HCT116 (cell line): Measurements from ENCODE around the gene ORM1. TPM values are rescaled to one million over a fixed set of nuclear protein-coding genes. Genes with fewer than 3 reads are reported as not detected.

Experiments
- ATAC-seq: fragments of 200-7000 bp; cut with Tn5 transposase; 2 replicates; pipeline ENCODE4 v1.9.1; 2020; ENCODE audit warnings: mild to moderate bottlenecking, moderate library complexity
- BruUV-seq: library from RNA; stranded (reverse); fragments of 400-500 nt; replicated peaks from 2 replicates; lab custom pipeline; 2021; lab: Mats Ljungman, UMichigan
- CTCF ChIA-PET: fragments of 300-600 bp; sonication (Branson Sonifier 250); formaldehyde crosslinking; loops from one replicate; lab custom pipeline; 2021; ENCODE audit warnings: antibody characterized with exemption; lab: Charles Lee
- POLR2A ChIA-PET: fragments of 300-600, 350-600 bp; sonication (Branson Sonifier 250); formaldehyde crosslinking; loops from one replicate; lab custom pipeline; 2021; ENCODE audit warnings: antibody characterized with exemption; lab: Charles Lee
- RAD21 ChIA-PET, 2 experiments: fragments of 300-600 bp; sonication (Branson Sonifier 250); formaldehyde crosslinking; loops; one replicate each; lab custom pipeline; 2023; ENCODE audit warnings: low total read pairs in 2 of 2; ENCODE audit not compliant: uncharacterized antibody in 2 of 2, unreplicated experiment in 2 of 2, low non-redundant PET in 1 of 2; lab: Charles Lee
- DNase-seq: peaks from one replicate; pipeline ENCODE4 v3.0.0-alpha.2; 2010; ENCODE audit warnings: low read depth, low spot score
- H2AFZ ChIP-seq: fragments of 200-600 bp; shearing (Covaris generic), sonication (generic); 2 replicates; pipeline ENCODE4 v1.6.1; 2017; ENCODE audit warnings: low read depth, mixed run types, mixed read lengths, antibody characterized with exemption, low read length; ENCODE audit not compliant: poor library complexity, severe bottlenecking
- H3K27ac ChIP-seq: 2 replicates; pipeline ENCODE4 v1.5.1; 2012; ENCODE audit warnings: low read depth, low read length
- H3K27me3 ChIP-seq: fragments of 200-600 bp; sonication (generic); 2 replicates; pipeline ENCODE4 v1.6.1; 2016; ENCODE audit warnings: mixed run types, low read length, mixed read lengths; ENCODE audit not compliant: insufficient read depth
- H3K36me3 ChIP-seq, 2 experiments: fragments of 200-500 bp in 1 of 2; fragments of 200-600 bp in 1 of 2; sonication (Bioruptor generic) in 1 of 2; sonication (generic) in 1 of 2; 2 replicates each; pipeline versions ENCODE4 v1.5.1 to v1.6.1; 2014 to 2016; ENCODE audit warnings: low read length in 2 of 2, inconsistent platforms in 1 of 2, mixed read lengths in 1 of 2, mixed run types in 1 of 2; ENCODE audit not compliant: insufficient read depth in 2 of 2, control insufficient read depth in 1 of 2
- H3K4me1 ChIP-seq, 2 experiments: fragments of 200-600 bp in 1 of 2; sonication (generic) in 1 of 2; 2 replicates each; pipeline versions ENCODE4 v1.5.1 to v1.6.1; 2012 to 2017; ENCODE audit warnings: low read length in 2 of 2, inconsistent platforms in 1 of 2, mild to moderate bottlenecking in 1 of 2, mixed read lengths in 1 of 2, mixed run types in 1 of 2, moderate library complexity in 1 of 2; ENCODE audit not compliant: insufficient read depth in 2 of 2, control insufficient read depth in 1 of 2
- H3K4me2 ChIP-seq: fragments of 200-600 bp; sonication (generic); 2 replicates; pipeline ENCODE4 v1.6.1; 2017; ENCODE audit warnings: mixed run types, low read length, mixed read lengths
- H3K4me3 ChIP-seq, 2 experiments: fragments of 200-600 bp in 1 of 2; sonication (generic) in 1 of 2; replicated peaks in 1 of 2; 2 replicates each; pipeline ENCODE4 v1.5.1; 2011 to 2016; ENCODE audit warnings: low read length in 2 of 2, control low read depth in 1 of 2, low read depth in 1 of 2, mild to moderate bottlenecking in 1 of 2, mixed read lengths in 1 of 2, mixed run types in 1 of 2
- H3K79me2 ChIP-seq: fragments of 200-600 bp; sonication (generic); 2 replicates; pipeline ENCODE4 v1.6.1; 2017; ENCODE audit warnings: mild to moderate bottlenecking, mixed run types, low read length, moderate library complexity, mixed read lengths; ENCODE audit not compliant: insufficient read depth
- H3K9ac ChIP-seq: fragments of 200-600 bp; sonication (generic); 2 replicates; pipeline ENCODE4 v1.6.1; 2016; ENCODE audit warnings: low read length, mixed read lengths
- H3K9me2 ChIP-seq: fragments of 200-600 bp; sonication (generic), shearing (Covaris generic); 2 replicates; pipeline ENCODE4 v1.6.1; 2017; ENCODE audit warnings: mixed run types, mild to moderate bottlenecking, moderate library complexity; ENCODE audit not compliant: insufficient read depth
- H3K9me3 ChIP-seq, 2 experiments: fragments of 200-500 bp in 1 of 2; fragments of 200-600 bp in 1 of 2; sonication (Bioruptor generic) in 1 of 2; sonication (generic) in 1 of 2; 2 replicates each; pipeline ENCODE4 v1.6.1; 2014 to 2017; ENCODE audit warnings: low read length in 2 of 2, mixed read lengths in 2 of 2, inconsistent platforms in 1 of 2, low read depth in 1 of 2, mild to moderate bottlenecking in 1 of 2, mixed run types in 1 of 2, moderate library complexity in 1 of 2; ENCODE audit not compliant: control insufficient read depth in 1 of 2, insufficient read depth in 1 of 2
- H4K20me1 ChIP-seq: fragments of 200-600 bp; sonication (generic), shearing (Covaris generic); 2 replicates; pipeline ENCODE4 v1.6.1; 2017; ENCODE audit warnings: mixed run types, mild to moderate bottlenecking, moderate library complexity; ENCODE audit not compliant: insufficient read depth
- POLR2A ChIP-seq: IDR thresholded peaks from 2 replicates; pipeline ENCODE4 v1.7.0; 2011; ENCODE audit warnings: borderline replicate concordance; ENCODE audit not compliant: insufficient read depth, insufficient read length; ENCODE audit errors: extremely low read depth
- intact Hi-C: fragments of 100-400 bp; cut with micrococcal nuclease; formaldehyde crosslinking; loops from 2 replicates; pipeline ENCODE4 v1.10.0; 2022
- total RNA-seq: library from RNA; stranded (reverse); gene quantifications from one replicate; pipeline ENCODE4 v1.2.1, GENCODE V29; 2021; ENCODE audit not compliant: unreplicated experiment

The ORM1 gene
- total RNA-seq, 1 experiment from 2014 or later: 5.6 TPM

GRCh38 chr9:114375386-114376175 is 52.7 kb downstream of the ORM1 start:
- ChIA-PET POLR2A (no interaction called here), RAD21 (no interaction called here), CTCF (no interaction called here)
- Histone ChIP-seq H3K27me3 (no peaks in the 10 kb centered on the region), H3K9me3 (no peaks in the 10 kb centered on the region), H3K4me1 (no peaks in the 10 kb centered on the region), H3K9ac (no peak overlapping the region), H3K4me2 (no peak overlapping the region), H3K36me3 (no peaks in the 10 kb centered on the region), H3K79me2 (no peaks in the 10 kb centered on the region), H2AFZ (no peak overlapping the region), H3K27ac (no peak overlapping the region), H3K4me3 (no peak overlapping the region), H4K20me1 (no peaks in the 10 kb centered on the region), H3K9me2 (no peaks in the 10 kb centered on the region)
- intact Hi-C loops: no loop called here
- ATAC-seq: no peak
- no peak for DNase-seq
- TF ChIP-seq POLR2A: no peak
- no TSS peak for BruUV-seq

Other genes starting within 250 kb of the ORM1 start
- 1.9 TPM for gene AMBP, start 244.8 kb upstream of the ORM1 start, total RNA-seq
- 6.4 TPM for gene KIF12, start 223.8 kb upstream of the ORM1 start, total RNA-seq
- 12.0 TPM for gene COL27A1, start 167.6 kb upstream of the ORM1 start, total RNA-seq
- gene ORM2, start 6.8 kb downstream of the ORM1 start, total RNA-seq: 0.59 TPM
- 20.6 TPM for gene AKNA, start 64.9 kb downstream of the ORM1 start, total RNA-seq
- gene WHRN, start 182.4 kb downstream of the ORM1 start, total RNA-seq: 12.8 TPM